Measurements from ENCODE around the gene ANAPC2.

ANAPC2 gene

DNA sequence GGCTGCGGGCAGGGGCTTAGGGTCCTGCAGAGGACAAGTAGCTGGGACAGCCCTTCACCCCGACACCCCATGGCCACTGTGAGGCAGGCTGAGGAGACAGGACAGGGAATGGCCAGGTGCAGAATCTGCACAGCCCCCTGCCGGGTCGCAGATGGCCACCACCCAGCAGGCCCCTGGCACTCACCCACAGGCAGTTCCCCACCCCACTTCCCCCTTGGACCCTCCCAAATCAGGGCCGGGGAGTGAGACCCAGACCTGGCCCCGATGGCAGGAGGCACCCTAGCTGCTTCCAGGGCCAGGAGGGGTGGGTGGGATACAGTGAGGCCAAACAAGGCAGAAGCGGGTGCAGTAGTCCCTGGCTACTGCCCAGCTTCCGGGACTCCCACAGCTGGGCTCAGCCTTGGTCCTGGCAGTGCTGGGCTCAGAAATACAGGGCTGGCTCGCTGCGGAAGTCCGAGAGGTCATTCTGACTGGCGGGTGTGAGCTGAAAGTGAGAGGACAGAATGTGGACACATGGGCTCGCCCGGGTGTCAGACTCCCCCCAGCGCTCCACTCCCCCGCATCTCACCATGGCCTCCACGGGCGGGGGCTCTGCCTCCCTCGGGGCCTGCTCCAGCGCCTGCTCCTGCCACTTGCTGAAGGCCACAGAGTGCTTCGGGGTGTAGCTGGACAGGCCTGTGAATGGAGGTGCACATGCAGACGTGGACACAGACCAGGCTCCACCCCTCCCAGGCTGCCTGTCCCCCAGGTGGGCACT is 3.5 kb upstream of the ANAPC2 start:
- no peak for DNase-seq

GRCh38 chr9:137191245-137191644 is 2.9 kb upstream of the ANAPC2 start:
- DNase-seq, result no peak

DNA sequence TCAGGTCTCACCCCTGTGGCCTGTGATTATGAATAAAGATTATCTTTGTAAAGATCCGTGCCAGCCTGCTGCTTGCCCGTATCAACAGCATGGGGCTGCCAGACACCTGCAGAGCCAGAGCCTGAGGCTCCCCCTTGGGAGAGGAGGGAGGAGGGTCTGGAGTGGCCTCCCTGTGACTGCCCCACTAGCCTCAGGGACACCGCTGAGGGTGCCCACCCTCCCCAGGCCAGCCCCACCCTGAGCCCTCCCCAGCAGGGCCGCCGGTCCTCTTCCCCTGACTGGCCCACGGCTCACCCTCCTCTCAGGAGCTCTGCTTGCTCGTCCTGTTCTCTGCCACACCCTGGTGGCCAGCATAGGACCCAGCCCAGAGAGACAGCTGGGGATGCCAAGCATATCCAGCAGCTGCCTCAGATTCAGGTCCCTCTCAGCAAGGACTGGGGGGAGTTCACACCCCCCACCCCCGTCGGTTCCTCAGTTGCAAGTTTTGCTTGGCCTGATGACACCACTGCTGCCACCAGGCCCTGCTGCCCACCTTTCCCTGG is 2.0 kb upstream of the ANAPC2 start:
- no peak for DNase-seq

GRCh38 chr9:137189297-137190295 is 1.2 kb upstream of the ANAPC2 start:
- DNase-seq, result no peak

- DNase-seq, result no peak
Observed at GRCh38 chr9:137188086-137188489, 272 bp downstream of the ANAPC2 start.

GRCh38 chr9:137187386-137187785 is 974 bp downstream of the ANAPC2 start:
- DNase-seq, result no peak

- DNase-seq, result no peak
Observed at GRCh38 chr9:137186385-137186784, 2.0 kb downstream of the ANAPC2 start.

- no peak for DNase-seq
Observed at GRCh38 chr9:137185921-137186320, 2.4 kb downstream of the ANAPC2 start.

GRCh38 chr9:137184881-137185660 is 3.3 kb downstream of the ANAPC2 start:
- no peak for DNase-seq

DNA sequence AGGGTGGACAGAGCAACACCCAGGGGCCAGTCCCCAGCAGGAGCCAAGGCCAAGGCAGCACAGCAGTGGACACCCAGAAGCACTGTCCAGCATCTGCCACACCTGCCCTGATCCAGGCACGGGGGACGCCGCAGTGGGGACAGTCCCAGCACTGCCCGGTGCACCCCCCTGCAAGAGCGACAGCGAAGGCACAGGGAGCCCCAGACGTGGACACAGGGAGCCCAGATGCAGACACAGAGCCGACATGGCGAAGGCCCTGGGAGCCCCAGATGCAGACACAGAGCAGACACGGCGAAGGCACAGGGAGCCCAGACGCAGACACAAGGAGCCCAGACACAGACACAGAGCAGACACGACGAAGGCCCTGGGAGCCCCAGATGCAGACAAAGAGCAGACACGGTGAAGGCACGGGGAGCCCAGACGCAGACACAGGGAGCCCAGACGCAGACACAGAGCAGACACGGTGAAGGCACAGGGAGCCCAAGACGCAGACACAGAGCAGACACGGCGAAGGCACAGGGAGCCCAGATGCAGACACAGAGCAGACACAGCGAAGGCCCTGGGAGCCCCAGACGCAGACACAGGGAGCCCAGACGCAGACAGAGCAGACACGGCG is 4.3 kb downstream of the ANAPC2 start:
- no peak for DNase-seq

DNA sequence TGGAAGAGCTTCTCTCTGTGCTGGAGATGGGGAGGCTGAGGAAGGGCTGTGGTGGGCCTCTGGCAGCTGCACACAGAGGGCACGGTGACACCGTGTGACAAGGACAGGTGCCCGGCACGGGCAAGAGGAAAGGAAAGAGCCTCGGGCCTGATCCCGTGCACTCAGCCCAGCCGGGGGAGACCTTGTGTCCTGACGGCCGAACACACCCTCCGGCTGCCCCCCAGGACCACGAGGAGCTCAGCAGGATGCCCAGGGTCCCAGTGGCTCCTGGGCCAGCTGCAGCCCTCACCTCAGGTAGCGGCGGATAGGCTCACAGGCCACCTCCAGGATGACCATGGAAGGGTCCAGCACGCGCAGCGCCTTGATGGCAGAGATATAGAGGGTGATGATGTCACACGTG is 5.5 kb downstream of the ANAPC2 start:
- no peak for DNase-seq

- no peak for DNase-seq
Observed at GRCh38 chr9:137181680-137182079, 6.7 kb downstream of the ANAPC2 start.

- DNase-seq, result no peak
Observed at GRCh38 chr9:137180491-137180890, 7.9 kb downstream of the ANAPC2 start.

- no peak for DNase-seq
Observed at GRCh38 chr9:137179761-137180160, 8.6 kb downstream of the ANAPC2 start.

- no peak for DNase-seq
Observed at GRCh38 chr9:137178939-137179630, 9.3 kb downstream of the ANAPC2 start.

GRCh38 chr9:137178201-137178938 is 10.0 kb downstream of the ANAPC2 start:
- DNase-seq, result no peak

- DNase-seq, result peak; percentile 22
Observed at GRCh38 chr9:137176302-137177182, 11.8 kb downstream of the ANAPC2 start.

GRCh38 chr9:137175345-137175961 is 12.9 kb downstream of the ANAPC2 start:
- no peak for DNase-seq

DNA sequence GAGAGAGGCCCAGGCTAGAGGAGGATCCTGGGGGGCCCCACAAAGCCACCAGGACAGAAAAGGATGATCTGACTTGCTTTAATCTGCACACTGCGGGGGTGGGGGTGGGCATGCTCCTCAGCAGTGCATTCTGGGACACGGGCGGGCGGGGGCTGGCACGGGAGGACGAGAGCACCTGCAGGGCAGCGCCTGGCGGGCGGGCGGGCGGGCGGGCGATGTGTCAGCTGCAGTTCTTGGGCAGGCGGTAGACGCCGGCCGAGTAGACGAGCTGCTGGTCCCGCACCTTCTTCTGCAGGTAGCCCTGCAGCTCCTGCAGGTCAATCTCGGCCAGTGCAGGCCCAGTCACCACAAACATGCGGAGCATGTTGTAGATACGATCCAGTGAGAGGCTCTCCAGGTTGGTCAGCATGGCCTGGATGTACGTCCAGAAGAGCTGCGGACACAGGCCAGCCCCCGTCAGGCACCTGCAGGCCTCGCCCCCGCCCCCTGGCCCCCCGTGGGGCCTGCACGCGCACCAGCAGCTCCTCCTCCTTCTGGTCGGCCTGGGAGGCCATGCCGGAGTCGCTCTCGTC is 13.6 kb downstream of the ANAPC2 start:
- DNase-seq, result no peak

Measured in fibroblast of skin of right biceps (primary cell).